Breast epithelium (tissue), 4 donors: ENCODE measurements around the gene LRP3. TPM values are rescaled to one million over a fixed set of nuclear protein-coding genes. Genes with fewer than 3 reads are reported as not detected.

Experiments
- DNase-seq, 2 donors: peaks; one replicate each; pipeline ENCODE4 v3.0.0-alpha.2; 2019; ENCODE audit warnings: low spot score in 2 of 2
- H3K27ac ChIP-seq, 2 donors: fragments of 200-600 bp; sonication (generic) in 1 of 2; one replicate each; pipeline ENCODE4 v1.5.1; 2016 to 2019; ENCODE audit warnings: mild to moderate bottlenecking in 1 of 2
- H3K27me3 ChIP-seq, 2 donors: fragments of 200-600 bp; sonication (generic) in 1 of 2; one replicate each; pipeline versions ENCODE4 v1.5.1 to v1.6.0; 2017 to 2019; ENCODE audit warnings: control low read depth in 1 of 2, mild to moderate bottlenecking in 1 of 2
- H3K36me3 ChIP-seq: fragments of 200-600 bp; one replicate; pipeline ENCODE4 v1.5.1; 2019
- H3K4me1 ChIP-seq, 2 donors: fragments of 200-600 bp; sonication (generic); one replicate each; pipeline ENCODE4 v1.5.1; 2016 to 2019; ENCODE audit warnings: control low read depth in 1 of 2
- H3K4me3 ChIP-seq, 3 donors: fragments of 200-600 bp; sonication (generic); 1 replicate in 2 of 3; 2 replicates in 1 of 3; pipeline ENCODE4 v1.5.1; 2016 to 2019; ENCODE audit warnings: mild to moderate bottlenecking in 3 of 3, moderate library complexity in 2 of 3
- H3K9me3 ChIP-seq, 2 donors: fragments of 200-600 bp; sonication (generic) in 1 of 2; one replicate each; pipeline ENCODE4 v1.5.1; 2016 to 2019; ENCODE audit warnings: control low read depth in 1 of 2
- POLR2A ChIP-seq: fragments of 450-650 bp; IDR thresholded peaks from one replicate; pipeline ENCODE4 v1.6.1; 2016; ENCODE audit warnings: antibody characterized with exemption, mild to moderate bottlenecking, moderate library complexity
- POLR2AphosphoS5 ChIP-seq, 3 donors: sonication (generic); formaldehyde crosslinking; IDR thresholded peaks; one replicate each; pipeline ENCODE4 v1.6.1; 2017; ENCODE audit warnings: antibody characterized with exemption in 3 of 3
- intact Hi-C: fragments of 100-400 bp; cut with DNase I; formaldehyde crosslinking; loops from one replicate; pipeline ENCODE4 v1.15.1; 2023; ENCODE audit warnings: low total_unique reads
- total RNA-seq, 3 donors: library from RNA; depleted of rRNA; stranded (reverse); fragments of >200 nt; gene quantifications; one replicate each; pipeline ENCODE4 v1.1.0, GENCODE V29; 2016
- TF ChIP-seq, protein P1 (sequence below), 3 donors: fragments of 450-650 bp; IDR thresholded peaks; one replicate each; pipeline ENCODE4 v1.5.1; 2016 to 2017; ENCODE audit warnings: antibody characterized with exemption in 3 of 3, mild to moderate bottlenecking in 3 of 3, moderate library complexity in 3 of 3

The LRP3 gene
- total RNA-seq, 3 donors from 2014 or later = 15.1 to 29.5 (median 23.8) TPM

DNA sequence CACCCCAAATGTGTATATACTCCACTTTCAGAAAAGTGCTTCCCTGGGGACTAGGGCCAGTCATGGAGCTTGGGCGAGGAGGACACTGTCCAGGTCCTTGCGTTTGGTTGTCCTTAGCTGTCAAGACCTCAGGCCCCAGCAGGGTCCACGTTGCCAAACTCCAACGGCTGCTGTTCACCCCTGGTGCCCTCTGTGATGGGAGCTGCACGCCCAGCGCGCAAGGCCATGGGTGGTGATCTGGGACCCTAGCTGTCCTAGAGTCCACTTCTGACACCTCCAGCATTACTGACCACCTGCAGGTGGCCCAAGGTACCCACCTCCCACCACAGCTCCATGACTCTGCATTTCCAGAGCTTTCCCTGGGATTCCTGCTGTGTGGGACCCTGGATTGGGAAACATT is 4.0 kb downstream of the LRP3 start:
- TF ChIP-seq POLR2AphosphoS5 (IDR thresholded peaks at IDR 0.05) (no peak), POLR2A (no peak)
- TF ChIP-seq, protein P1, sequence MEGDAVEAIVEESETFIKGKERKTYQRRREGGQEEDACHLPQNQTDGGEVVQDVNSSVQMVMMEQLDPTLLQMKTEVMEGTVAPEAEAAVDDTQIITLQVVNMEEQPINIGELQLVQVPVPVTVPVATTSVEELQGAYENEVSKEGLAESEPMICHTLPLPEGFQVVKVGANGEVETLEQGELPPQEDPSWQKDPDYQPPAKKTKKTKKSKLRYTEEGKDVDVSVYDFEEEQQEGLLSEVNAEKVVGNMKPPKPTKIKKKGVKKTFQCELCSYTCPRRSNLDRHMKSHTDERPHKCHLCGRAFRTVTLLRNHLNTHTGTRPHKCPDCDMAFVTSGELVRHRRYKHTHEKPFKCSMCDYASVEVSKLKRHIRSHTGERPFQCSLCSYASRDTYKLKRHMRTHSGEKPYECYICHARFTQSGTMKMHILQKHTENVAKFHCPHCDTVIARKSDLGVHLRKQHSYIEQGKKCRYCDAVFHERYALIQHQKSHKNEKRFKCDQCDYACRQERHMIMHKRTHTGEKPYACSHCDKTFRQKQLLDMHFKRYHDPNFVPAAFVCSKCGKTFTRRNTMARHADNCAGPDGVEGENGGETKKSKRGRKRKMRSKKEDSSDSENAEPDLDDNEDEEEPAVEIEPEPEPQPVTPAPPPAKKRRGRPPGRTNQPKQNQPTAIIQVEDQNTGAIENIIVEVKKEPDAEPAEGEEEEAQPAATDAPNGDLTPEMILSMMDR (IDR thresholded peaks at IDR 0.05) = no peak
- intact Hi-C loops = loop anchor here (5.0 kb wide), 1 partner anchor 571 kb away; no protein-coding TSS in a partner anchor
- DNase-seq = no peak
- H3K9me3 ChIP-seq = no peaks in the 10 kb centered on the region
- no peak overlapping the region for H3K27ac ChIP-seq
- no peaks in the 10 kb centered on the region for H3K27me3 ChIP-seq
- H3K4me3 ChIP-seq = no peak overlapping the region
- peaks cover 0 to 8% of the 10 kb centered on the region in 2 donors for H3K4me1 ChIP-seq
- H3K36me3 ChIP-seq = no peaks in the 10 kb centered on the region

DNA sequence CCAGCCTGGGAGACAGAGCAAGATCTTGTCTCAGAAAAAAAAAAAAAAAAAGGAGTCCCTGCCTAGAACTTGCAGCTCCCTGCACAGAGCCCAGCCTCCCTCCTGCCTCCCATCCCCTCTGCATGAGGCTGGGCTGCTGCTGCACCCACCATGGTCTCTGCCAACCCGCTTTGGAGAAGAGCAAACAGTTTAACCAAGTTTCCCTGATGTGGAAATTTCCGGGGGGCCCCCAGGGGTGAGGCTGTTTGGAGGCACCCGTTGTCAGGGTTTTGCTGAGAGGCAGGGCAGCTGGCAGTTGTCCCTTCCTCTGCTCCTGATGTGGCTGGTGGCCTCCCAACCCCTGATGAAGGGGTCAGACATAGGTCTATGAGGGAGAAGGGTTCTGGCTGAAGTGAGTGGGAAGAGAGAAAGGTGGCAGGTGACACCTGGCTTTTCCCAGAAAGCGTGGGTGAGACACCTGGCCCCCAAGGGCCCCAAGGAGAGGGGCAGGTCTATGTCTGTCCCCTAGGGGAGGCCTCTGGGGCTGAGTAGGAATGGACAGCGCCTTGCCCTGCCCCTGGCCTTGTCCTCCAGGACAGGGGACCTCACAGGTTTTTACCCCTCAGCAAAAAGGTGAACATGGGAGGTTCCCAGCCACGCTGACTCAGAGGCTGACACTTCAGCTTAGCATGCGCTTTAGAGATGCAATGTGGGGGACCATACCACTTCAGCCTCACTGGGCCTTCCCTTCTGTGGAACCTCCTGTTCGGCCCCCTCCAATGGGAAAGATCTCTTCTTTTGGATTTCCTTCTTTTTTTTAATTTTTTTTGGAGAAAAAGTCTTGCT is 5.5 kb downstream of the LRP3 start:
- no peak overlapping the region for H3K27ac ChIP-seq
- TF ChIP-seq, protein P1 (IDR thresholded peaks at IDR 0.05) = no peak
- TF ChIP-seq POLR2A (no peak), POLR2AphosphoS5 (IDR thresholded peaks at IDR 0.05) (no peak)
- no peaks in the 10 kb centered on the region for H3K27me3 ChIP-seq
- H3K36me3 ChIP-seq = no peaks in the 10 kb centered on the region
- H3K4me3 ChIP-seq = no peak overlapping the region
- peaks cover 0 to 8% of the 10 kb centered on the region in 2 donors for H3K4me1 ChIP-seq
- intact Hi-C loops = loop anchor here (5.0 kb wide), 1 partner anchor 572 kb away; no protein-coding TSS in a partner anchor
- no peaks in the 10 kb centered on the region for H3K9me3 ChIP-seq
- DNase-seq = no peak

DNA sequence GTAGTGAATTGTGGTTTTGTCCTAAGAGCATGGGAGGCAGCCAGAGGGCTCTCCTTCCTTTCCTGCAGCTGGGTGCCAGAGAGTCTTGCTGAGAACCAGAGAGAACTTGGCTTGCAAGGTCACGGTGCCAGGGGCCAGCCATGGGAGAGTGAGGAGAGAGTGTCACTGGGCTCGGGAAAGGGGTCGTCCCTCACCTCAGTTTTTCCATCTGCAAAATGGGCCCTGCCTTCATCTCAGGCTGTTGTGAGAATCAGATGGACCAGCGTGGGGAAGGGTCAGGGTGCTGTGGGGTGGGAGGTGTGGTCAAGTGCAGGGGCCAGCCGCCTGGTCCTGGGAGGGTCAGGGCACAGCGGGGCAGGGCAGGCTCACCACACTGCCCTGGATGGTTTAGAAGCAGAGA is 7.3 kb downstream of the LRP3 start:
- Histone ChIP-seq H3K4me3 (no peak overlapping the region), H3K27me3 (no peaks in the 10 kb centered on the region), H3K9me3 (no peaks in the 10 kb centered on the region), H3K27ac (no peak overlapping the region), H3K36me3 (no peaks in the 10 kb centered on the region), H3K4me1 (no peaks in the 10 kb centered on the region)
- intact Hi-C loops = no loop called here
- TF ChIP-seq POLR2A = no peak
- TF ChIP-seq, protein P1 (IDR thresholded peaks at IDR 0.05) = no peak
- no peak for TF ChIP-seq POLR2AphosphoS5 (IDR thresholded peaks at IDR 0.05)
- DNase-seq = no peak

DNA sequence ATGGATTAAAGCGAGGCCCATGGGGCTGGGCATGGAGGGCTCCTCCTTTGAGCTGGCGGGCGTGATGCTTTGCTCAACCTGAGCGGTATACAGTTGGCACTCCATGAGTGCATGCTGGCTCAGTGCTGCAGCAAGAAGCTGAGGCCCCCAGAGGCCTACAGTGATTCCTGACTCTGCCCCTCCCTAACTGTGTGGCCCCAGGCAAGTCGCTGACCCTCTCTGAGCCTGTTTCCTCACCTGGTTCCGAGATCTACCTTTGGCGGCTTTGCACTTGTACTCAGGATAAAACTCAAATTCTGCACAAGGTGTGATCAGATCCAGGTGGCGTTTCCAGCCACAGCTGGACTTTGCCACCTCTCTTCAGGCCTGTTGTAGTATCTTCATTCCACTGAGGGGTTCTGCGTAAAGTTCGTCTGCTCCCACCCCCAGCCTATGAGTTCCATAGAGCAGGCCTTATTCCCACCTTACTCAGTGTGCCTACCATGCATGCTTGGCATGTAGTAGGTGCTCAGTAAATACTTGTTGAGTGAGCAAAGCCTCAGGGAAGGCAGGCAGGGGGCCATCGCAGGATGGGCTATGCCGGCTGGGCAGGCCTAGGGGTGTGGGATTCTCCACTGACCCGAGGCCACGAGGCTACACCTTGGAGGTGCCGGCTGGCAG is 7.9 kb downstream of the LRP3 start:
- Histone ChIP-seq H3K4me1 (no peaks in the 10 kb centered on the region), H3K27me3 (no peaks in the 10 kb centered on the region), H3K4me3 (no peak overlapping the region), H3K9me3 (no peaks in the 10 kb centered on the region), H3K27ac (no peak overlapping the region), H3K36me3 (no peaks in the 10 kb centered on the region)
- intact Hi-C loops = no loop called here
- TF ChIP-seq POLR2AphosphoS5 (IDR thresholded peaks at IDR 0.05) (no peak), POLR2A (no peak)
- TF ChIP-seq, protein P1 (IDR thresholded peaks at IDR 0.05) = no peak
- no peak for DNase-seq
